ENCODE data around the gene ARHGEF3. TPM values are rescaled to one million over a fixed set of nuclear protein-coding genes. Genes with fewer than 3 reads are reported as not detected.

The ARHGEF3 gene
- total RNA-seq, 1 experiment from 2014 or later: 4.4 TPM

GRCh38 chr3:56684029-56684428, 117.7 kb downstream of the ARHGEF3 start:
- no peak overlapping the region for H3K27ac Mint-ChIP-seq
- Histone ChIP-seq H3K23me2 (ENCODE audit: insufficient read length, low read depth, low read length, poor library complexity, severe bottlenecking) (no peaks in the 10 kb centered on the region), H3K4me2 (ENCODE audit: insufficient read depth, insufficient read length, low read length) (no peak overlapping the region), H3K23ac (ENCODE audit: insufficient read length, low read depth, low read length) (no peak overlapping the region), H3K79me1 (ENCODE audit: insufficient read depth, low read depth, low read length, poor library complexity, severe bottlenecking) (no peaks in the 10 kb centered on the region), H3K18ac (ENCODE audit: insufficient read length, low read depth, low read length) (no peak overlapping the region), H3K27ac (ENCODE audit: insufficient read length, low read depth, low read length) (no peak overlapping the region), H2BK5ac (ENCODE audit: insufficient read length, low read length) (no peak overlapping the region), H3K56ac (ENCODE audit: insufficient read length, low read depth, low read length) (no peak overlapping the region), H3K4ac (ENCODE audit: low read depth, low read length) (no peak overlapping the region), H2AFZ (ENCODE audit: low read length) (no peak overlapping the region), H2BK15ac (ENCODE audit: low read depth, low read length) (no peak overlapping the region), H3K4me1 (ENCODE audit: insufficient read depth, low read length) (no peaks in the 10 kb centered on the region; the same call in 1 of the 2 replicates), H4K91ac (ENCODE audit: insufficient read length, low read depth, low read length) (no peak overlapping the region), H3T11ph (ENCODE audit: low read length) (no peak overlapping the region), H4K8ac (replicated peaks; ENCODE audit: insufficient read length, low read depth, low read length) (no peak overlapping the region), H3K9me3 (ENCODE audit: control insufficient read depth, low read depth, low read length) (no peaks in the 10 kb centered on the region), H2AK5ac (ENCODE audit: insufficient read length, low read length) (no peak overlapping the region), H2BK120ac (ENCODE audit: low read depth, low read length, poor library complexity, severe bottlenecking) (no peak overlapping the region), H2BK20ac (ENCODE audit: low read depth, low read length, poor library complexity, severe bottlenecking) (no peak overlapping the region), H4K20me1 (ENCODE audit: control insufficient read depth, insufficient read depth, insufficient read length) (no peaks in the 10 kb centered on the region), H3K9ac (ENCODE audit: extremely low read depth, insufficient read length, low read length) (no peak overlapping the region), H2BK12ac (ENCODE audit: insufficient read length, low read depth, low read length) (no peak overlapping the region), H3K27me3 (ENCODE audit: insufficient read depth, low read length) (peaks cover 5% of the 10 kb centered on the region; the same call in 1 of the 2 replicates), H4K5ac (ENCODE audit: insufficient read length, low read depth, low read length) (no peak overlapping the region), H3K14ac (ENCODE audit: insufficient read depth, low read length) (no peak overlapping the region), H3K79me2 (ENCODE audit: insufficient read depth, low read length) (no peaks in the 10 kb centered on the region; the same call in 1 of the 2 replicates)
- H3K9me3 Mint-ChIP-seq: peaks cover 12% of the 10 kb centered on the region in 2 experiments
- H3K36me3 Mint-ChIP-seq (ENCODE audit: insufficient read depth in 1 of 3, low read depth in 3 of 3): peaks cover 12 to 29% (median 16%) of the 10 kb centered on the region in 3 experiments
- TF ChIP-seq CTCF (conservative IDR thresholded peaks at IDR 0.05): no peak
- H3K4me3 Mint-ChIP-seq: peak overlapping the region; percentile 54 to 78; a peak in 4 of 5 replicates
- WGBS (ENCODE audit: extremely low coverage, insufficient read length, low lambda C conversion rate): no CpG with 5 or more reads among the region's 13 CpGs
- H3K27me3 Mint-ChIP-seq (ENCODE audit: low read depth): peaks cover 49% of the 10 kb centered on the region
- peaks cover 32 to 34% of the 10 kb centered on the region in 2 experiments for H3K4me1 Mint-ChIP-seq
- no peak for DNase-seq
